Activated CD8-positive, alpha-beta memory T cell treated with anti-CD3 and anti-CD28 coated beads, Interleukin-2, amount 50 U/mL, for 1 hour (primary cell): ENCODE results near the gene LCOR.

Experiments used
- DNase-seq: peaks from one replicate; pipeline ENCODE4 v3.0.0-alpha.2; 2020; ENCODE audit errors: extremely low read depth

Gene LCOR

DNA sequence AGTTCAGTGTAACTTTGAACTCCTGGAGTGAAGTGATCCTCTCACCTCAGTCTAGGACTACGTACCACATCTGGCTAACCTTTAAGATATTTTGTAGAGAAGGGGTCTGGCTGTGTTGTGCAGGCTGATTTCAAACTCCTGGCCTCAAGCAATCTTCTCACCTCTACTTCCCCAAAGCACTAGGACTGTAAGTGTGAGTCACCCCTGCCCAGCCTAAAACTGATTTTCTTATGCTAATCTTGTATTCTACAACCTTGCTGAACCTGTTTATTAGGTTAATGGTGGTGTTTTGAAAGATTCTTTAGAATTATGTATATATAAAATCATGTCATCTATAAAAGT lies 58.0 kb downstream of the LCOR start:
- no peak for DNase-seq

DNA sequence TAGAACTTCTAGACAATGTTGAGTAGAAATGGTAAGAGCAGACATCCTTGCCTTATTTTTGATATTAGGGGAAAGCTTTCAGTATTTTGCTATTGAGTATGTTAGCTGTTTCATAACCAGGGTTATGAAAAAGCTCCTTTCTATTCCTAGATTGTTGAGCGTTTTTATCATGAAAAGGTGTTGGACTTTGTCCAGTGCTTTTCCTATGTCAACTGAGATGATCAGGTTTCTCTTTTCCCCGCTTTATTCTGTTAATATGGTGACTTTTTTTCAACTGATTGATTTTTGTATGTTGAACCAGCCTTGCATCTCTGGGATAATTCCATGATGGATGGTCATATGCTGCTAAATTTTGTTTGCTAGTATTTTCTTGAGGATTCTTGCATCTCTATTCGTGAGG lies 58.5 kb downstream of the LCOR start:
- no peak for DNase-seq

DNA sequence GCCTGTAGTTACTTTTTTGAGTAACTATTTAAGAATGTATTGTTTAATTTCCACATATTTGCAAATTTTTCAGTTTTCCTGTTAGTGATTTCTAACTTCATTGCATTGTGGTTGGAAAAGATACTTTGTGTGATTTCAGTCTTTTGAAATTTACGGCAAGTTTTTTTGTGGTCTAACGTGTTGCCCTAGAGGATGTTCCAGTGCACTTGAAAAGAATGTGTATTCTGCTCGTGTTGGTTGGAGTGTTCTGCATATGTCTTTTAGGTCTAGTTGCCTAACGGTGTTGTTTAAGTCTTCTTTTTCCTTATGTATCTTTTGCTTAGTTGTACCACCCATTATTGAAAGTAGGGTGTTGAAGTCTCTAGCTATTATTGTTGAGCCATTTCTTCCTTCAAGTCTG lies 59.7 kb downstream of the LCOR start:
- no peak for DNase-seq

DNA sequence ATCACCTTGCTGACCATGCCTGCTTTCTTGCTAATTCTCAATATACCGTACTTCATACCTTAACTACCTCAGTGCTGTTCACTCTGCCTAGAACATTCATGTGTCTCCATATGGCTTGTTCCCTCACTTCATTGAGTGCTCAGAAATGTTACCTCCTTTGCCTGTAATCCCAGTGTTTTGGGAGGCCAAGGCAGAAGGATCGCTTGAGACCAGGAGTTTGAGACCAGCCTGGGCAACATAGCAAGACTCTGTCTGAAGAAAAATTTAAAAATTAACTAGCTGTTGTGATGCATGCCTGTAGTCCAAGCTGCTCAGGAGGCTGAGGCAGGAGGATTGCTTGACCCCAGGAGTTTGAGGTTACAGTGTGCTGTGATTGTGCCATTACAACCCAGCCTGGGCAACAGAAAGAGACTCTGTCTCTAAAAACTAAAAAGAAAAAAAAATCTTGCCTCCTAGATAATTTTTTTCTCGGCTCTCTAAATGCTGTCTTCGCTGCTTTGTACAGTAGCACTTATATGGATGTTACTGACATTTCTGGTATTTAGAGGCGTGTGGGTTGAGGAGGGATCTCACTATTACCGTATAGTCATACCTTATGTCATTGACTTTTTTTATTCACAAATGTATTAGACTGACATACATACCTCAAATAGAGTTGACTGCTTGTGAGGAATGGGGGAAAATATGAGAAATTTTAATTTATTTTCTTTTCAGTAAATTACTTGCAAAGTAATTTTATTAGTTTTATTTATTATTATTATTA lies 63.7 kb downstream of the LCOR start:
- no peak for DNase-seq

DNA sequence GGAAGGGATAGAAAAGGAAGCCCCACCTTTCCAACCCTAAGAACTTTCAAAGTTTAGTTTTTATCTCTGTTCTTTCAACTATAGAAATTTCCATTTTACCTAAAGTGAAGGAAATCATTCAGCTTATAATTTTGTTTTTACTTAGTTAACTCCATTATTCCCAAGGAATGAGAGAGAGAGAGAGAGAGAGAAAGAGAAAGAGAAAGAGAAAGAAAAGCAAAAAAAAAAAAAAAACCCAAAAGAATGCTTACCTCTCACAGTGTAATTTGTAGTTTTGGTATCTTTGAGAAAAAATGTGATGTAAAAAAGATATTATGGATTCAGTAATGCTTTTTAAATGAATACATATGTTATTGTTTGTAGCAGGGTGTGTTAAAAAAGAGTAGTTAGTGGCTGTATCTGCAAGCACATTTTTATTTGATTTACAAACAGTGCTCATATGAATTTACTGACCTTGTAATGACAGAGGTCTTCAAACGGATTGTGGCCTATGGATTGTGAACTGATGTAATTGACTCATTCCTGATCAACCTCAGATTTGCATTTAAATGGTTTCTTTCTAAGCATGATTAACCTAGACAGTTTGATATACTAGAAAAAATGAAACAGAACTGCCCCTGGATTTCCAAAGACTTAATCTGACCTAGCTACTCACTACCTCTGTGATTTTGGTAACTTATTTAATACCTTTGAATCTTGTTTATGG lies 64.9 kb downstream of the LCOR start:
- no peak for DNase-seq

DNA sequence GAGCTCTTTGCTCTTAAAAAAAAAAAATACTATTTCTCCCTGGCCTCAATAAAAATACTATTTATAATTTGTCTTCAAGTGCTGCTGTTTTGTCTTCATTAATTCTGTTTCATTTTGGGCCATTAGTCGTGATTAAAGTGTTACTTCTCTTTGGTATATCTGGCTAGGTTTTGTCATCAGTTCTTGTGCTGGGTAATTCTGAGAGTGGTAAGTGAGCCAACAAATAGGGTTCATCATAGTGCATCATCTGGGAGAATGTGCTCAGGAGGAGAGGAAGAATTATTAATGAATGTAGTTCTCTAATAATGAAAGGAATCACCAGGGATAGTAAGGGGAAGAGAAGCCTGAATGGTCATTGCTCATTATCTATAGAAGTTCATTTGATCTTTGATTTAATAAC lies 70.0 kb downstream of the LCOR start:
- DNase-seq: no peak

DNA sequence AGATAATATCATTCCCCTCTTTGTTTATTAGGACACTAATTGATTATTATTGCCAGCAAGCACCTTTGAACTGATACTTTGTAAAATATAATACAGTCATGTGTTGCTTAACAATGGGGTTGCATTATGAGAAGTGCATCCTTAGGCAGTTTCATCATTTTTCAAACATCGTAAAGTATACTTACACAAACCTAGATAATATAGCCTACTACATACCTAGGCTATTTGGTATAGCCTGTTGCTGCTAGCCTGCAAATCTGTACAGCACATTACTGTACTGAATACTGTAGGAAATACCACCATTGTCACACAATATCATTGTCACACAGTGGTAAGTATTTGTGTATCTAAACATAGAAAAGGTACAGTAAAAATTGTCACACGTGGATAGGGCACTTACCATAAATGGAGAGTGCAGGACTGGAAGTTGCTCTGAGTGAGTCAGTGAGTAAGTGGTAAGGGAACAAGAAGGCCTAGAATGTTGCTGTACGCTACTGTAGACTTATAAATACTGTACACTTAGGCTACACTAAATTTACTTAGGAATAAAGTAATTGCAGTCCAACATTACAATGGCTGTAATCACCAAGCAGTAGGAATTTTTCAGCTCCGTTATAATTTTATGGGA lies 70.7 kb downstream of the LCOR start:
- no peak for DNase-seq

DNA sequence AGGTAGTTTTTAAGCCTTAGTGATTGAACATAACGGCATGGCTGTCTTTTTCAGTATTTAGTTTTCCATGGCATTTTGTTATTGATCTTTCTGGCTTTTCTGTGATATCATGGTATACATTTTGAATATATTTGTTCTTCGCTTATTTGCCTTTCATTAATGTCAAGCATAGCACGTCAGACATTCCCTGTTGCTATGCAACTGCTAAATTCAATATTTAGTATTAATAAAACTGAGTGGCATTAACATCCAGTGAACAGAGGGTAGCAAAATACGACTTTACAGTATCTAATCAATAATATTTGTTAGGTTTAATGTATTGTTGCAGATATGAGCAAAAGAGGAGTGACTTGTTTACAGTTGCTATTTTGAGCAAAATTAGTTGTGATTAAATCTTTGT lies 72.5 kb downstream of the LCOR start:
- DNase-seq: no peak

DNA sequence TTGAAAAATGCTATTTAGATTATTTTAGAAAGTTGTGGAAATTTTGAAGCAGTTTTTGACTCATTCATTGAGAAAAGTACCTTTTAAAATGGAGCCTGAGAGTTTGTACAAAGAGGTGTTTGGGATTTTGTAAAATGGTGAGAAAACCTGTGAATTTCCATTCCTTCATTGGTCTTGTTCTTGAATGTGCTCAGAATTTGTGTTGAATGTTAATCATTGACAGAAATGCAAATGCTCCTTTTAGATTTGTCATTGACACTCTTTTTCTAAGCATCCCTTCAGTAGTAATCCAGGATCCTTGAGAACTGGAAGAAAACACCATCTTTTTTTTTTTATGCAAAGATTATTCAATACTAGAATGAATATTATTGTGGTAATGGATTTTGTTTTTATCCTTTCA lies 74.8 kb downstream of the LCOR start:
- no peak for DNase-seq

DNA sequence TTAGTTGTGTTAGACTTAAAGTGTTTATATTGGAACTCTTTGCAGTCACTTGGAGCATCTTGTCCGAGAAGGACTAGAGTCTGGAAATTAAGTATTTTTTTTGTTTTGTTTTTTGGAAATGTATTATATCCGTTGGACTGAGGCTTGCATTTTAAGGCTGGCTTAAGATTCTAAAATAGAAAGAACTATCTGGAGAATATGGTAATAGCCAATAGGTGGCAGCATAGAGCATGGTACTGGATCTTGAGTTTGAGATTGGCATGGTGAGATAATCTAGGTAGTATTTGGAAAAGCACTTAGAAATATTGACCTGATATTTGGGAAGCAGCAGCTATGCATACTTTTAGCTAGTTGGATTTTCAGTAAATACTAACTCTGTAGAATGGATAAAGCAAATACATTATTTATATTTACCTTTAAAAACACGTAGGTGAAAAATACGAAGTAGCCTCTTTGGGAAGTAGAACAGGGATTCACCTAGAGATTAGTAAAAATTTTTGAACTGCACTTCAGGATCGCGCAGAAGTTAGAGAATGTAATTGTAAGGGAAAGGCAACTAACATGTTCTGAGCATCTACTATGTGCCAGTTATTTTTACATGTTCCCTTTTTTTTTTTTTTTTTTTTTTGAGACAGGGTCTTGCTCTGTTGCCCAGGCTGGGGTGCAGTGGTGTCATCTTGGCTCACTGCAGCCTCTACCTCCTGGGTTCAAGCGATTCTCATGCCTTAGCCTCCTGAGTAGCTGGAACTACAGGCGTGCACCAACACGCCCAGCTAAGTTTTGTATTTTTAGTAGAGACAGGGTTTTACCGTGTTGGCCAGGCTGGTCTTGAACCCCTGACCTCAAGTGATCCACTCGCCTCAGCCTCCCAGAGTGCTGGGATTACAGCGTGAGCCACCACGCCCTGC lies 78.6 kb downstream of the LCOR start:
- DNase-seq: peak; percentile 4

DNA sequence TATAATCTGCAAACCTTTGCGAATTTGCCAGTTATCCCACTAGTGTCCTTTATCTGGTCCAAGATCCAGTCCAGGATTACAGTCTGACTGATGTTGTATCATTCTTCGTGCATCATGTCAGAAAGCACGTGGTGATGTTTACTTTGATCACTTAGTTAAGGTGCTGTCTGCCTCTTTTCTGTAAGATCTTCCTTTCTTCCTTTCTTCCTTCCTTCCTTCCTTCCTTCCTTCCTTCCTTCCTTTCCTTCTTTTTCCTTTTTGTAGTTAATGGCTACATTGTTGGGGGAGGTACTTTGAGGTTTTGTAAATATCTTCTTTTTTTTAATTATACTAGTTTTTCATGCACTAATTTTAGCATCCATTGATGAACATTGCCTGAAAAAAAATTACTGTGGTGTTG lies 80.3 kb downstream of the LCOR start:
- DNase-seq: no peak

DNA sequence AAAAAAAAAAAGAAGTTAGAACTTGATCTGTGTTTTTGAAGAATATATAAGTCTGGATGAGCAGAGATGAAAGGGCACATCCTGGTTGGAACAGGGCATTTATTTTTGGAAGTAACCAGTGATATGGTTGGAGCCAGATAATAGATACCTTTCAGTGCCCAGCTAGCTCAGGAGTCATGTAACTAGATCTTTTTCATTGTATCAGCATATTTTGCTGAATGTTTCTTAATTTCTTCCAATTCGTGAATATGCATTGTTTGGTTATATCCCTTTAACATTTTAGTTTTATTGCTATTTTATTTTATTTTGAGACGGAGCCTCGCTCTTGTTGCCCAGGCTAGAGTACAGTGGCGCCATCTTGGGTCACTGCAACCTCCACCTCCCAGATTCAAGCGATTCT lies 81.8 kb downstream of the LCOR start:
- no peak for DNase-seq

DNA sequence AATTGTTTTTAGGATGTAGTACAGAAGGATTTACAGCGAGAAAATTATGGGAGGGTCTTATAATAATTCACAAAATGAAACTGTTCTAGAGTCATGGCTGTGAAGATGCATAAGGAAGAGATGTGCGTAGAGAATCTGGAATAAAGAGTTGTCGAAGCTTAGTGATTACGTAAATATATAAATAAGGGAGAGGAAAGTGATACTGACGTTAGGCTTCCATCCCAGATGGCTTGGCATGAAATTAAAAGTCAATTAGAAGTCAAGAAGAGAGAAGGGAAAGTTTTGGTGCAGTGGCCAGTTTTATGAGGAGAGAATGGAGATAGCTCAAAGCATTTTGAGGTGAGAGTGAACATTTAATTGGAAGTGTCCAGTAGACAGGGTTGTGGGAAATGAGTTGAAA lies 85.5 kb downstream of the LCOR start:
- DNase-seq: no peak

DNA sequence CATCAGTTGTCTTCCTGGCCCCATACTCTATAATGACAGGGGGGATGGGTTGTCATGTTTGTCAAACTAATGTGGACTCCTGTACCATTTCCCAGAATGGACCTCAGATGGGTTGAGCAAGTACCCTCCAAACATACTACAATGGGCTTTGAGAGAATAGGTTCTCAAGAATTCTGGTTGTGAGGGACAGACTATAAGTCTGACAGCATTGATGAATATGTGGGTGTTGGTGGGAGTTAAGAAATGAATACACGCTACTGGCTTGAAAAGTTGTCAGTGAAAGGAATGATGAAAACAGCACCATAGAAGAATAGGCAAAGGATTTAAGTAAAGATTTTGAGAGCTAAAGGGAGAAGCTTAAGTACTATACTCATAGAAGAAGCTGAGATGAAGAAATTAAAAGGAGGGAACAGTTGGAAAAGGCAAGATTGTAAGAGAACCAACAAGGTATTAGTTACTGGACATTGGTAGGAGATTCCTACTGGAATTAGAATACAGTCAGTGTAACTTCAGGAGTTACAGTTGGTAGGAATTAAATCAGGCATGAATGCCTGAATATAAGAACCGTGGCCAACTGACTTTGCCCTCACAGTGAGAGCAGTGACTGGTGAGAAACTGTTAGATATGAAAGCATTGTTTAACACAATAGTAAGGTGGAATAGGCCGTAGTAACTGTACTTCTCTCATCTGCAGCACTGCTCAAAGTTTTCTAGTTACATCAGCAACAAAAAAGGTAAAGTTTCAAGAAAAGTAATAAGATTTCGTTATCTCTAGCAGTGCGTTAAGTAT lies 86.3 kb downstream of the LCOR start:
- DNase-seq: no peak

DNA sequence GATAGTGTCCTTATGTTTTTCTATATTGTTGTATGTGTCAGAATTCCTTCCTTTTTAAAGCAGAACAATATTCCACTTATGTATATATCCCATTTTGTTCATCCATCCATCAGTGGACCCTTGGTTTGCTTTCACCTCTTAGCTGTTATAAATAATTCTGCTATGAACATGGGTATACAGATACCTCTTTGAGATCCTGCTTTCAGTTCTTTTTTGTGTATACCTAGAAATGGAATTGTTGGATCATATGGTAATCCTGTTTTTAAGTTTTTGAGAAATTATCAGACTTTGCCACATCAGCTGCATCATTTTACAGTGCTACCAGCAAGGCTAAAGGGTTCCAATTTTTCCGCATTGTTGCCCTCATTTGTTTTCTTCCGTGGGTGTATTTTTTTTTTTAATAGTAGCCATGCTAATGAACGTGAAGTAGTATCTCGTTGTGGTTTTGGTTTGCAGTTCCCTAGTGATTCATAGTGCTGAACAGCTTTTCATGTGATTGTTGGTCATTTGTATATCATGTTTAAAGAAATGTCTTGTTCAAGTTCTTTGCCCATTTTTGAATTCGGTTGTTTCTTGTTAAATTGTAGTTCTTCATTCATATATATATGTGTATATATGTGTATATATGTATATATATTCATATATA lies 87.8 kb downstream of the LCOR start:
- DNase-seq: no peak

DNA sequence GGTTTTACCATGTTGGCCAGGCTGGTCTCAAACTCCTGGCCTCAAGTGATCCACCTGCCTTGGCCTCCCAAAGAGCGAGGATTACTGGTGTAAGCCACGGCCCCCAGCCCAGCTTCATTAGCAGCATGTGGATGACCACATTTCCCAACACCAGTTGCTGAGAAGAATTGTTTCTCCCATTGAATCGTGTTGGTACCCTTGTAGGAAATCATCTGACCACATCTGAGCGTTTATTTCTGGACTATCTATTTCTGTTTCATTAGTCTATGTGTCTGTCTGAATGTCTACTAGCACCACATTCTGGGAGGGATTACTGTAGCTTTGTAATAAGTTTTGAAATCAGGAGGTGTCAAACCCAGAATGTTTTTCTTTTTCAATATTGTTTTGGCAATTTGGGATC lies 89.6 kb downstream of the LCOR start:
- DNase-seq: no peak

DNA sequence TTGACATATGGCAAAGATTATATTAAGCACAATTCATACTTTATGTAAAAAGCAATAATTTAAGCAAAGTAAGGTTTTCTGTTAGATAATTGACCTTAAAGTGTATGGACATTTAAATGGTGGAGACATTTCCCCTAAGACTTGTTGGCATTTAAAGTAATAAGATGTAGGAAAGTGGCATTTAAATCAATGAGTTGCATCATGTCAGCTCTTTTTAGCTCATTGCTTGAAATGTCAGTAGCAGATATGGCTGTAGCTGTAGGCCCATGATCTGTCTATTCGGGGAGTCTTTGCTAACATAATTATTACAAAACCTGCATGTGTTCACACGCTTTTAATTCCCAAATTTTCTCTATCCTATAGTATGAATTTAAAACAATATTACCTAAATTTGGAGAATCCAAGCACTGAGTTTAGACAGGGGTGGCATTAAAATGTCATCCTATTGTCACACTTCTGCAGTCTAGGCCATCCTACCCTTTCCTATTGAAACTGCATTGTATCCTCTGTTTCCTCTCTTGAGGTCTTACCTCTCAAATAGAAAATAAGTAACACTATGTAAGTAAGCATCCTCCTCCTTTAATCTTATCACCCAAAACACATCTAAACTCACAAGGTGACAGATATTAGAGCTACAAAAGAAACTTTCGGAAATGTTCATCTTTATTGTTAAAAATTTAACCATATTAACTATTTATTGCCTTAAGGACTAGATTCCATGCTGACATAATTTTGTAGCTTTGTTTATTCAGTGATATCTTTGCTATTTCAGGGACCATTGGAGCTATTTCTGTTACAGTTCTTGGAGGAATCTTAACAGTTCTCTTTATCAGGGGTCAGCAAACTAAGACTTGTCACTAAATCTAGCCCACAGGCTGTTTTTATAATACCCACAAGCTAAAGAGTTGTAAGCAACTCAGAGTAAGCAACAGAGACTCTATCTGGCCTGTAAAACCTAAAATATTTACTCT lies 91.2 kb downstream of the LCOR start:
- no peak for DNase-seq

DNA sequence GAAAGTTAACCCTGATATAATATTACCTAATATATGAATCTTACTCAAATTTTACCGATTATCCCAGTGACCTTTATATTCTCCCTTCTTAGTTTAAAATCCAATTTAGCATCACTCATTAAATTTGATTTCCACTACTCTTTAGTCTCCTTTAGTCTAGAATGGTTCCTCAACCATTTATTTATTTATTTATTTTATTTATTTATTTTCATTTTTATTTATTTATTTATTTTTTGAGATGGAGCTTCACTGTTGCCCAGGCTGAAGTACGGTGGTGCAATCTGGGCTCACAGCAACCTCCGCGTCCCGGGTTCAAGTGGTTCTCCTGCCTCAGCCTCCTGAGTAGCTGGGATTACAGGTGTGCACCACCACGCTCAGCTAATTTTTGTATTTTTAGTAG lies 92.8 kb downstream of the LCOR start:
- DNase-seq: no peak

DNA sequence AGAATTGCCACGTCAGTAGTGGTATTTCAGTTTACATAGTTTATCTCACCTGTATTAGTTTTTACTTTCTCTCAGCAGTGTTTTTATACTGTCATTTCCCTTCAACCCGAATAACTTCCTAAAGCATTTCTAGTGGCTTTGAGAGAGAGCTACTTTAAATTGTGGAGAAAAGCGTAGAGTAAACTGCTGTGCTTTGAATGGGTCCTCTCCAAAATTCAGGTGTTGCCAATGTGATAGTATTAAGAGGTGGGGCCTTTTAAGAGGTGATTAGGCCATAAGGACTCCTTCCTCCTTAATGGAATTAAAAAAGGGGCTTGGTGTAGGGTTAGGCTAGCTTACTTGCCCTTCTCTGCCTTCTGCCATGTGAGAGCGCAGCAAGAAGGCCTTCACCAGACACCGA lies 98.4 kb downstream of the LCOR start:
- no peak for DNase-seq

DNA sequence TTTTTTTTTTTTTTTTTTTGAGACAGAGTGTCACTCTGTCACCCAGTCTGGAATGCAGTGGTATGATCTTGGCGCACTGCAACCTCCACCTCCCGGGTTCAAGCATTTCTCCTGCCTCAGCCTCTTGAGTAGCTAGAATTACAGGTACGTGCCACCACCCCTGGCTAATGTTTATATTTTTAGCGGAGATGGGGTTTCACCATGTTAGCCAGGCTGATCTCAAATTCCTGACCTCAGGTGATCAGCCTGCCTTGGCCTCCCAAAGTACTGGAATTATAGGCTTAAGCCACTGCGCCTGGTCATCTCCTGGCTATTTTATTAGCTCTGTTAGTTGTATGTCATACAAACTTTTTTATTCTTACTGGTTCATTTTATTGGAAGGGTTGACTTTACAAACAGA lies 103.0 kb downstream of the LCOR start:
- DNase-seq: no peak
